Inferior parietal cortex (tissue), 1 donor: ENCODE results near the gene MDN1.
"Not testable (repeated sequence)": the region's sequence is repeated elsewhere in the genome, so short reads cannot be mapped to it uniquely, and the experiment has no call there.

ENCODE experiments used
- DNase-seq: peaks from one replicate; pipeline ENCODE4 v3.0.0-alpha.2; 2016; ENCODE audit errors: extremely low spot score

Gene MDN1

GRCh38 chr6:89826029-89826528 lies 6.5 kb upstream of the MDN1 start:
- DNase-seq: no peak

- peak; percentile 48 for DNase-seq
Observed at GRCh38 chr6:89818977-89819335, 638 bp downstream of the MDN1 start.

- no peak for DNase-seq
Observed at GRCh38 chr6:89817481-89817880, 2.1 kb downstream of the MDN1 start.

GRCh38 chr6:89813422-89813821 lies 6.2 kb downstream of the MDN1 start:
- DNase-seq: not testable (repeated sequence)

- no peak for DNase-seq
Observed at GRCh38 chr6:89807581-89807980, 12.0 kb downstream of the MDN1 start.

- no peak for DNase-seq
Observed at GRCh38 chr6:89805814-89806371, 13.7 kb downstream of the MDN1 start.

GRCh38 chr6:89803271-89803670 lies 16.3 kb downstream of the MDN1 start:
- DNase-seq: no peak

GRCh38 chr6:89799756-89800155 lies 19.8 kb downstream of the MDN1 start:
- DNase-seq: no peak

- no peak for DNase-seq
Observed at GRCh38 chr6:89799096-89799495, 20.5 kb downstream of the MDN1 start.

- DNase-seq: no peak
Observed at GRCh38 chr6:89797317-89797716, 22.3 kb downstream of the MDN1 start.

GRCh38 chr6:89794324-89794723 lies 25.3 kb downstream of the MDN1 start:
- no peak for DNase-seq

GRCh38 chr6:89793586-89793985 lies 26.0 kb downstream of the MDN1 start:
- DNase-seq: no peak

GRCh38 chr6:89792881-89793280 lies 26.7 kb downstream of the MDN1 start:
- DNase-seq: peak; percentile 10

- DNase-seq: no peak
Observed at GRCh38 chr6:89790403-89790802, 29.2 kb downstream of the MDN1 start.

GRCh38 chr6:89789980-89790379 lies 29.6 kb downstream of the MDN1 start:
- no peak for DNase-seq

- no peak for DNase-seq
Observed at GRCh38 chr6:89787660-89788328, 31.8 kb downstream of the MDN1 start.

GRCh38 chr6:89786970-89787369 lies 32.6 kb downstream of the MDN1 start:
- DNase-seq: no peak

- DNase-seq: no peak
Observed at GRCh38 chr6:89784838-89785237, 34.8 kb downstream of the MDN1 start.

GRCh38 chr6:89783293-89783692 lies 36.3 kb downstream of the MDN1 start:
- DNase-seq: not testable (repeated sequence)

GRCh38 chr6:89782222-89782621 lies 37.4 kb downstream of the MDN1 start:
- DNase-seq: no peak

GRCh38 chr6:89781070-89782034 lies 38.2 kb downstream of the MDN1 start:
- no peak for DNase-seq

- DNase-seq: no peak
Observed at GRCh38 chr6:89777455-89777854, 42.1 kb downstream of the MDN1 start.
